HG03045 (cell line): Measurements from ENCODE around the gene ANO6.

ENCODE experiments used
- ATAC-seq: cut with Tn5 transposase; IDR thresholded peaks from one replicate; pipeline ENCODE4 v1.9.1; 2021; ENCODE audit warnings: mild to moderate bottlenecking, moderate library complexity; ENCODE audit not compliant: unreplicated experiment

Gene ANO6

GRCh38 chr12:45342171-45342570 lies 126.3 kb downstream of the ANO6 start:
- no peak for ATAC-seq

GRCh38 chr12:45342848-45343247 lies 127.0 kb downstream of the ANO6 start:
- ATAC-seq, result no peak

GRCh38 chr12:45343269-45344051 lies 127.6 kb downstream of the ANO6 start:
- ATAC-seq, result no peak

DNA sequence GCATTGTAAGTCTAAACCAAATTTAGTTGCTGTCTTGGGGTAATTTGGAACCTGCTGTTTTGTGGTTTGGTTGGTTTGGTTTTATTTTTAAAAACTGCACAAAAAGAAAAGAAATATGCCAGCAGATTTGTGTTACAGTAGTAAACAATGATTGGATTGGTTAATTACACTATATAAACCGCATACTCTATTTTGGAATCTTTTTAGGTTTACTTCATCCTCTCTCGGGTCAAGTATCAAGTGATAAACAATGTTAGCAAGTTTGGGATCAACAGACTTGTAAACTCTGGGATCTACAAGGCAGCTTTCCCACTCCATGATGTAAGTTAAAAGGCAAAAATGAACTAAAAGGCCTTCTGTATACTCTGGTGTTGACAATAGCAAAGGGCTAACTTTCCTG lies 132.4 kb downstream of the ANO6 start:
- ATAC-seq, result no peak

GRCh38 chr12:45348986-45349385 lies 133.1 kb downstream of the ANO6 start:
- ATAC-seq, result no peak

GRCh38 chr12:45349916-45350315 lies 134.0 kb downstream of the ANO6 start:
- no peak for ATAC-seq

GRCh38 chr12:45350861-45351260 lies 135.0 kb downstream of the ANO6 start:
- ATAC-seq, result no peak

GRCh38 chr12:45351921-45352670 lies 136.2 kb downstream of the ANO6 start:
- ATAC-seq, result no peak

- no peak for ATAC-seq
Measured at GRCh38 chr12:45353944-45354343, 138.0 kb downstream of the ANO6 start.

DNA sequence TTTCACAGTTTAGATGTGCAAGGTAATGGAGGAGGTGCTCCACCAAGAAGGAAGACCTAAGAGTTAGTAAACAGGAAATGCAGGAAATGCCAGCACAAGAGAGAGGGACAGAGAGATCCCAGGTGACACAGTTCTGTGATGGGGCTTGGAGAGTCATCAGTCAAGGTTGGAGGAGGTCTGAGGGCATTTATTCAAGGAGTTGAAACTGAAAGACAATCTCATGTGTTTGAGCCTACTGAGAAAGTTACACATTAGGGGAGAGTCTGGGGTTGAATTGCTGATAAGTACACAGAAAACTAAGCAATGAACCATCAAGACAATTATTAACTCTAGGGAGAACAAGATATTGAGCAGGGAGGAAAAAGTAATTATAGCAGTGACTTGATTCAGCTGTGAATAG lies 138.5 kb downstream of the ANO6 start:
- no peak for ATAC-seq

GRCh38 chr12:45355730-45356129 lies 139.8 kb downstream of the ANO6 start:
- no peak for ATAC-seq

GRCh38 chr12:45356822-45357538 lies 141.1 kb downstream of the ANO6 start:
- ATAC-seq, result no peak

- ATAC-seq, result no peak
Measured at GRCh38 chr12:45357539-45358417, 141.9 kb downstream of the ANO6 start.

GRCh38 chr12:45362291-45362690 lies 146.4 kb downstream of the ANO6 start:
- ATAC-seq, result no peak

DNA sequence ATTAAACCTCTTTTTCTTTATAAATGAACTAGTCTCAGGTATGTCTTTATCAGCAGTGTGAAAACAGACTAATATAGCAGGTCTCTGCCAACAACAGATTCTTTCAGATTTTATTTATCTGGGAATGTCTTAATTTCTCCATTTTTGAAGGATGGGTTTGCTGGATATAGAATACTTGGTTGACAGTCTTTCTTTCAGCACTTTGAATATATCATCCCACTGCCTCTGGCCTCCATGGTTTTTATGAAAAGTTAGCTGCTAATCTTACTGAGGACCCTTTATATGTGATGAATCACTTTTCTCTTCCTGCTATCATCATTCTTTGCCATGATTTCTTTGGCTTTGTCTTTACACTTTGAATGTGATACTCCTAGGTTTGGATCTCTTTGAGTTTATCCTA lies 148.0 kb downstream of the ANO6 start:
- no peak for ATAC-seq

GRCh38 chr12:45368841-45369489 lies 153.1 kb downstream of the ANO6 start:
- no peak for ATAC-seq

- no peak for ATAC-seq
Measured at GRCh38 chr12:45377815-45378214, 161.9 kb downstream of the ANO6 start.

- no peak for ATAC-seq
Measured at GRCh38 chr12:45379261-45379660, 163.4 kb downstream of the ANO6 start.

DNA sequence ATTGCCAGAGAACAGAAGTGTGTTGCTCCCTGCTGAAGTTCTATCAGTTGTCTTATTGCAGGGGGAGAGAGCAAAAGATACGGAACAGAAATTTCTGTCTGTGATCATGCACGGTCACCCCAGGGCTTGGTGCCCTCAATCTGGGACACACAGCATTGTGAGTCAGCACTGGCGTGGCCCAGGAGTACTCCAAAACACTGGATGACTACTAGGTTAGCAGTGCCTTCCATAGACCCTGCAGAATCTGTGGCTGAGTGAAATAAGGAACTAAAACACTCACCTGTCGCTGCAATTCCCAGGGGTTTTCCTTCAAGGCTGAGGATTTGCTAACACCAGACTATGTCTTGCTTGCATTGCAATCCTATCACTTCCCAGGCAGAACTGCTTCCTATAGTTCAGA lies 165.5 kb downstream of the ANO6 start:
- ATAC-seq, result no peak

DNA sequence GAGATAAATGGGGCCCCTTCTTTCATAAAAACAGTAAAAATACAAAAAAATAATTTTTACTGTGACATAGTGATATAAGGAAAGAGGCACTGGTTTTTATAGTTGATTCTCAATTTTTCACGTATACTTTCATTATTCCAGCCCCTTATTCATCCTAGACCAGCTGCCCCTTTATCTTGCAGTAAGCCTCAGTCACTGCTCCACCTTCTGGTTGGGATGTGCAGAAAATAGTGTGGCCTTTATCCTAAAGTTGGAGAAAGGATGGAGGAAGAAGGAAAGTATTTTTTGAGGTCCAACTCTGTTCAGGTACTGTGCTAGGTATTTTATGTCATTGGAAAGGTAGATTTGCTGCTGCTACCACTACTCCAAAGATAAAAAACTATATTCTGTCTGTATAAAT lies 172.7 kb downstream of the ANO6 start:
- no peak for ATAC-seq
